Measurements from ENCODE around the gene ATP6AP1.

ATP6AP1 gene

GRCh38 chrX:154458116-154458953 lies 29.9 kb downstream of the ATP6AP1 start, which contains the start of gene PLXNA3 (continued):
- TF ChIP-seq, protein P1, sequence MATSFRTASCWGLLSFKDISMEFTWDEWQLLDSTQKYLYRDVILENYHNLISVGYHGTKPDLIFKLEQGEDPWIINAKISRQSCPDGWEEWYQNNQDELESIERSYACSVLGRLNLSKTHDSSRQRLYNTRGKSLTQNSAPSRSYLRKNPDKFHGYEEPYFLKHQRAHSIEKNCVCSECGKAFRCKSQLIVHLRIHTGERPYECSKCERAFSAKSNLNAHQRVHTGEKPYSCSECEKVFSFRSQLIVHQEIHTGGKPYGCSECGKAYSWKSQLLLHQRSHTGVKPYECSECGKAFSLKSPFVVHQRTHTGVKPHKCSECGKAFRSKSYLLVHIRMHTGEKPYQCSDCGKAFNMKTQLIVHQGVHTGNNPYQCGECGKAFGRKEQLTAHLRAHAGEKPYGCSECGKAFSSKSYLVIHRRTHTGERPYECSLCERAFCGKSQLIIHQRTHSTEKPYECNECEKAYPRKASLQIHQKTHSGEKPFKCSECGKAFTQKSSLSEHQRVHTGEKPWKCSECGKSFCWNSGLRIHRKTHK (tag by site-specific recombination; IDR thresholded peaks at IDR 0.05), result no peak
- TF ChIP-seq ZFP3 (tag by site-specific recombination; IDR thresholded peaks at IDR 0.05; ENCODE audit: low read depth) (no peak), ZNF350 (tag by site-specific recombination; IDR thresholded peaks at IDR 0.05) (no peak), ZNF391 (tag by site-specific recombination; IDR thresholded peaks at IDR 0.05; ENCODE audit: borderline replicate concordance, low read depth) (no peak), ZNF404 (tag by site-specific recombination; IDR thresholded peaks at IDR 0.05) (no peak), ZNF426 (tag by site-specific recombination; IDR thresholded peaks at IDR 0.05) (no peak), ZNF37A (tag by site-specific recombination; IDR thresholded peaks at IDR 0.05) (no peak), ZNF518A (tag by site-specific recombination; conservative IDR thresholded peaks at IDR 0.05; ENCODE audit: low read depth) (no peak), ZBTB7A (tag by site-specific recombination; IDR thresholded peaks at IDR 0.05; ENCODE audit: low read depth) (0 out of 2 replicates have a peak, but pooled peaks have one; percentile 26), ELK4 (IDR thresholded peaks at IDR 0.05; ENCODE audit: borderline replicate concordance, low read depth, low read length) (no peak), PATZ1 (tag by site-specific recombination; IDR thresholded peaks at IDR 0.05) (peak; percentile 74)
- TF ChIP-seq, protein P2, sequence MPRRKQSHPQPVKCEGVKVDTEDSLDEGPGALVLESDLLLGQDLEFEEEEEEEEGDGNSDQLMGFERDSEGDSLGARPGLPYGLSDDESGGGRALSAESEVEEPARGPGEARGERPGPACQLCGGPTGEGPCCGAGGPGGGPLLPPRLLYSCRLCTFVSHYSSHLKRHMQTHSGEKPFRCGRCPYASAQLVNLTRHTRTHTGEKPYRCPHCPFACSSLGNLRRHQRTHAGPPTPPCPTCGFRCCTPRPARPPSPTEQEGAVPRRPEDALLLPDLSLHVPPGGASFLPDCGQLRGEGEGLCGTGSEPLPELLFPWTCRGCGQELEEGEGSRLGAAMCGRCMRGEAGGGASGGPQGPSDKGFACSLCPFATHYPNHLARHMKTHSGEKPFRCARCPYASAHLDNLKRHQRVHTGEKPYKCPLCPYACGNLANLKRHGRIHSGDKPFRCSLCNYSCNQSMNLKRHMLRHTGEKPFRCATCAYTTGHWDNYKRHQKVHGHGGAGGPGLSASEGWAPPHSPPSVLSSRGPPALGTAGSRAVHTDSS (tag by site-specific recombination; IDR thresholded peaks at IDR 0.05), result no peak
